DMS153 treated with DMSO at 0.1 percent for 48 hours (cell line): ENCODE data around the gene SLC36A4.
"Not testable (repeated sequence)": the region's sequence is repeated elsewhere in the genome, so short reads cannot be mapped to it uniquely, and the experiment has no call there.

Experiments used
- DNase-seq: peaks from one replicate; lab custom pipeline; 2025; ENCODE audit not compliant: unreplicated experiment; lab: John Stamatoyannopoulos, UW

SLC36A4 gene

GRCh38 chr11:93197380-93198214 is at the start of gene SLC36A4:
Gene SLC36A4, minus strand, starts transcription at chr11:93197991. Its CDS starts 159 bp downstream, at chr11:93197832.
- peak; percentile 87 for DNase-seq

- not testable (repeated sequence) for DNase-seq
Measured at GRCh38 chr11:93246790-93247189, 49.0 kb upstream of the SLC36A4 start.

- DNase-seq, result no peak
Measured at GRCh38 chr11:93244018-93244417, 46.2 kb upstream of the SLC36A4 start.

- no peak for DNase-seq
Measured at GRCh38 chr11:93239966-93240365, 42.2 kb upstream of the SLC36A4 start.

GRCh38 chr11:93238956-93239355 is 41.2 kb upstream of the SLC36A4 start:
- DNase-seq, result no peak

GRCh38 chr11:93236741-93237675 is 39.2 kb upstream of the SLC36A4 start:
- peak; percentile 14 for DNase-seq

GRCh38 chr11:93234602-93235207 is 36.9 kb upstream of the SLC36A4 start:
- peak; percentile 87 for DNase-seq

- DNase-seq, result no peak
Measured at GRCh38 chr11:93229876-93230275, 32.1 kb upstream of the SLC36A4 start.

- DNase-seq, result peak; percentile 77
Measured at GRCh38 chr11:93225662-93226061, 27.9 kb upstream of the SLC36A4 start.

GRCh38 chr11:93221539-93221938 is 23.7 kb upstream of the SLC36A4 start:
- peak; percentile 81 for DNase-seq

- DNase-seq, result no peak
Measured at GRCh38 chr11:93220078-93220477, 22.3 kb upstream of the SLC36A4 start.

- no peak for DNase-seq
Measured at GRCh38 chr11:93219440-93219839, 21.6 kb upstream of the SLC36A4 start.

- peak; percentile 99 for DNase-seq
Measured at GRCh38 chr11:93216511-93217101, 18.8 kb upstream of the SLC36A4 start.

- no peak for DNase-seq
Measured at GRCh38 chr11:93213622-93214021, 15.8 kb upstream of the SLC36A4 start.

GRCh38 chr11:93212094-93212493 is 14.3 kb upstream of the SLC36A4 start:
- no peak for DNase-seq

GRCh38 chr11:93209466-93209865 is 11.7 kb upstream of the SLC36A4 start:
- DNase-seq, result no peak

GRCh38 chr11:93208663-93209270 is 11.0 kb upstream of the SLC36A4 start:
- no peak for DNase-seq

GRCh38 chr11:93199616-93200015 is 1.8 kb upstream of the SLC36A4 start:
- no peak for DNase-seq

GRCh38 chr11:93198215-93198845 is 539 bp upstream of the SLC36A4 start:
- no peak for DNase-seq

- DNase-seq, result peak; percentile 53
Measured at GRCh38 chr11:93196816-93197379, 893 bp downstream of the SLC36A4 start.
